Measurements from ENCODE around the gene MTMR3.
"Not testable (repeated sequence)": the region's sequence is repeated elsewhere in the genome, so short reads cannot be mapped to it uniquely, and the experiment has no call there.

MTMR3 gene

GRCh38 chr22:29949872-29950271 is 66.9 kb downstream of the MTMR3 start:
- H3K4me3 ChIP-seq (ENCODE audit: low read depth, low read length), result no peak overlapping the region

DNA sequence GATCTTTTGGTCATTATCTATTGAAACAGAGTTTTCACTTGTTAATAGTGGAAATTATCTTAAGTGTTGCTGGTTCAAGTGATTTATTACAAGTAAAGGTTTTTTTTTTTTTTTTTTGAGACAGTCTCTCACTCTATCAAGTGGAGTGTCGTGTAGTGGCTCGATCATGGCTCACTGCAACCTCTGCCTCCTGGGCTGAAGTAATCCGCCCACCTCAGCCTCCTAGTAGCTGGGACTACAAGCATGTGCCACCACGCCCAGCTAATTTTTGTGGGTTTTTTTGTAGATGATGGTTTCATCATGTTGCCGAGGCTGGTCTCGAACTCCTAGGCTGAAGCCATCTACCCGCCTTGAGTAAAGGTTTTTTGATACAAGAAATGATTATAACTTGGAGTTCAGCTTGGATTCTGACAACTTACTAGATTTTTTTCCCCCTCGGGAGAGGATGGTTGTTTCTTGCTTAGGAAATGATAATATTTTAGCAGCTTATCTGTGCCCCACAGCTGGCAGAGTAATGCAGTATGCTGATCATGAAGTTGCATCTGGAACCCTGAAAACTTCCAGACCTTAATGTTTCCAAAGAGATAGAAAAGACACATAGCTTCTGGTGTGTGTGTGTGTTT is 68.9 kb downstream of the MTMR3 start:
- no peak for DNase-seq (ENCODE audit: low read depth)
- H3K4me3 ChIP-seq (ENCODE audit: low read depth, low read length), result no peak overlapping the region

More at GRCh38 chr22:29949872-29950271, 66.9 kb downstream of the MTMR3 start:
- no peak for DNase-seq (ENCODE audit: low read depth)

DNA sequence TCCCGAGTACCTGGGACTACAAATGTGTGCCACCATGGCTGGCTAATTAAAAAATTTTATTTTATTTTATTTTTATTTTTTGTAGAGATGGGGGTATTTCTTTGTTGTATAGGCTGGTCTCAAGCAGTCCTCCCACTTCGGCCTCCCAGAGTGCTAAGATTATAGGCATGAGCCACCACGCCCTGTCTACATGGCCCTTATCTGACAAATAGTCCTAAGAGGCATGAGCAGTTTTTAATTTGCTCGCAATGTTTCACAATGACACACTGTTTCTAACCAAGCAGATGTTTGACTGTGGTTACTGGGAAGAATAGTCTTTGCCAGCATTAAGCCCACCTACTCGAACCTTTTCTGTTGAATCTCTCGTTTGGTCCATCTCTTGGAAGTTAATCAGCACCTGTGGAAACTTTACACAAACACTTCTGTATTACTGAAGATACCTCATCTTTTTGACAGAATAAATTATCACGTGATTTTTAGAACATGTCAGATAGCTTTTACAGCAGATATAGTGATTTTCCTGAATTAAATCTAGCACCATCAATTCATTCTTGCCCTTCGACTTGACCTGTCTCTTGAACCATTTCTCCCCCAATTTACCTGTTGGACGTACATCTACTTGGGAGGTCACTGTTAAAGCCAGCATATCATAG is 71.4 kb downstream of the MTMR3 start:
- H3K4me3 ChIP-seq (ENCODE audit: low read depth, low read length), result no peak overlapping the region
- no peak for DNase-seq (ENCODE audit: low read depth)

GRCh38 chr22:29956680-29957079 is 73.7 kb downstream of the MTMR3 start:
- no peak for DNase-seq (ENCODE audit: low read depth)

GRCh38 chr22:29958170-29958569 is 75.2 kb downstream of the MTMR3 start:
- no peak for DNase-seq (ENCODE audit: low read depth)
- no peak overlapping the region for H3K4me3 ChIP-seq (ENCODE audit: low read depth, low read length)

More at GRCh38 chr22:29956680-29957079, 73.7 kb downstream of the MTMR3 start:
- H3K4me3 ChIP-seq (ENCODE audit: low read depth, low read length), result no peak overlapping the region

- H3K4me3 ChIP-seq (ENCODE audit: low read depth, low read length), result no peak overlapping the region
- no peak for DNase-seq (ENCODE audit: low read depth)
Observed at GRCh38 chr22:29964776-29965175, 81.8 kb downstream of the MTMR3 start.

- no peak for DNase-seq (ENCODE audit: low read depth)
Observed at GRCh38 chr22:29967461-29967860, 84.5 kb downstream of the MTMR3 start.

DNA sequence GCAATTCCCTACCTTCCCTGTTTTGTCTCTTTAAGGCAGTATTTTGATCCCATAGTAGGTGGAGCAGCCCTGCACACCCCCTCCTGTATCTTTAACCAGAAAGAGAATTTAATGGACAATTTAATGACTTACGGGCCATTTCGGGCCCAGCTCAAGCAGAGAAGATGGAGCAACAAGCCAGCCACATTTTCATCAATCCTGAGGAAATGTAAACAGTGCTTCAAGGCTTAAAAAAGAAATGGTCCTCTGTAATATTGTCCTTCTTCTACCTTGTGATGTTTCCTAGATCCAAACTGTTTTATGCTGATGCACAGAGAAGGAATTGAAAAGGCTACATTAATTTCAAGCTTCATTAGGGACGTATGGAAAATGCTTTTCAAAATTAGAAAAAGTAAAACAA is 88.6 kb downstream of the MTMR3 start:
- no peak overlapping the region for H3K4me3 ChIP-seq (ENCODE audit: low read depth, low read length)

More at GRCh38 chr22:29967461-29967860, 84.5 kb downstream of the MTMR3 start:
- H3K4me3 ChIP-seq (ENCODE audit: low read depth, low read length), result no peak overlapping the region

DNA sequence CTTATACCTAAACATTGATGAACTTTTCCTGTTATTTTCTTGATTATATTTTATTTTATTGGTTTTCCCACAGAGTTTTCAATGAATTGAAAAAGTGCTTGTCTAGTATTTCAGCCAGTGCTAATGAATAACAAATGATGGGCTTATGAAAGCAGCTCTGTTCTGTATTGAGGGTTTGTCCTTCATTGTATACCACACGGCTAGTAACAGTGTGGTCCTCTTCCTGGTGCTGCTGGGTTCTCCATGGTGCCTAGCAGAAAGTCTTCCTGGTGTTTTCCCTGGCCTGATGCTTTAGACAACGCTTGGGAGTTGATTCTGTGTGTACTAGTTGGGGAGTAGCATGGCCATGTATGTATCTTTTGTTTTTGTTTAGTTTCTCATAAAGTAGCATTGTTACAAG is 89.1 kb downstream of the MTMR3 start:
- DNase-seq (ENCODE audit: low read depth), result no peak
- no peak overlapping the region for H3K4me3 ChIP-seq (ENCODE audit: low read depth, low read length)

More for the DNA sequence above, 88.6 kb downstream of the MTMR3 start:
- DNase-seq (ENCODE audit: low read depth), result no peak

DNA sequence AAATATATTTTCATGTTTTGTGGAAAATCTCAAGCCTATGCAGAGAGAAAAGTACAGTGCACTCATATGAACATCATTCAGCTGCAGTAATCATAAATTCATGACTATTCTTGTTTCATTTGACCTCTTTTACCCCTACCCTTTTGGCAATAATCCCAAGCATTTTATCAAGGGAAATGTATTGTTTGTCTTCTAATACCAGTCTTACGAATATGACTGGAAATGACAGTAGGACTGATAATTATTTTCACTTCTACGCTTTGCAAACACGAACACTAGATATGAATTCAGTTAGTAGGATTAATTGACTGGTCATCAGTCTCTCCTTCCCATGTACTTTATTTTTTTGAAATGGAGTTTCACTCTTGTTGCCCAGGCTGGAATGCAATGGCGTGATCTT is 90.3 kb downstream of the MTMR3 start:
- no peak for DNase-seq (ENCODE audit: low read depth)
- no peak overlapping the region for H3K4me3 ChIP-seq (ENCODE audit: low read depth, low read length)

DNA sequence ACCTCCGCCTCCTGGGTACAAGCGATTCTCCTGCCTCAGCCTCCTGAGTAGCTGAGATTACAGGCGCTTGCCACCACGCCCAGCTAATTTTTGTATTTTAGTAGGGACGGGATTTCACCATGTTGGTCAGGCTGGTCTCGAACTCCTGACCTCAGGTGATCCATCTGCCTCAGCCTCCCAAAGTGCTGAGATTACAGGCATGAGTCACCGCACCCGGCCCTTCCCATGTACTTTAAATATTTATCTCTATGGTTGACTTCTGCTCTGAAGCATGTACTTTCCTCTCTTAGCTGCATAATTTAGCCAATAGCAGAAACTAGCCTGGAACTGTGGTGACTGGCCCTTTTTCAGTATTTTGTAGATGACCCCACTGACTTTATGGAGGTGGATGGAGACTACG is 90.7 kb downstream of the MTMR3 start:
- not testable (repeated sequence) for DNase-seq (ENCODE audit: low read depth); H3K4me3 ChIP-seq (ENCODE audit: low read depth, low read length)

GRCh38 chr22:29975494-29975893 is 92.5 kb downstream of the MTMR3 start:
- H3K4me3 ChIP-seq (ENCODE audit: low read depth, low read length), result no peak overlapping the region
- no peak for DNase-seq (ENCODE audit: low read depth)

DNA sequence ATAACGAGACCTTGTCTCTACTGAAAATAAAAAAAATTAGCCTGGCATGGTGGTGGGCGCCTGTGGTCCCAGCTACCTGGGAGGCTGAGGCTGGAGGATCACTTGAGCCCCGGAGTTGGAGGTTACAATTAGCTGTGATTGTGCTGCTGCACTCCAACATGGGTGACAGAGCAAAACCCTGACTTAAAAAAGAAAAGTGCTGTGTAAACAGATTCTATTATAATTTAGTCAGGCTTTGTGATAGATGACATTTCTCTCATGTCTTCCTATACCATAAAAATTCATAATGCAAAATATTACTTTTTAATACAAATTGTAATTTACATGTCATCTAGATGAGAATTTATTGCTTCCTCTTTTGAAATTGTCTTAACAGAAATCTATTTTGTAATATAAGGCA is 94.1 kb downstream of the MTMR3 start:
- no peak overlapping the region for H3K4me3 ChIP-seq (ENCODE audit: low read depth, low read length)
- no peak for DNase-seq (ENCODE audit: low read depth)

DNA sequence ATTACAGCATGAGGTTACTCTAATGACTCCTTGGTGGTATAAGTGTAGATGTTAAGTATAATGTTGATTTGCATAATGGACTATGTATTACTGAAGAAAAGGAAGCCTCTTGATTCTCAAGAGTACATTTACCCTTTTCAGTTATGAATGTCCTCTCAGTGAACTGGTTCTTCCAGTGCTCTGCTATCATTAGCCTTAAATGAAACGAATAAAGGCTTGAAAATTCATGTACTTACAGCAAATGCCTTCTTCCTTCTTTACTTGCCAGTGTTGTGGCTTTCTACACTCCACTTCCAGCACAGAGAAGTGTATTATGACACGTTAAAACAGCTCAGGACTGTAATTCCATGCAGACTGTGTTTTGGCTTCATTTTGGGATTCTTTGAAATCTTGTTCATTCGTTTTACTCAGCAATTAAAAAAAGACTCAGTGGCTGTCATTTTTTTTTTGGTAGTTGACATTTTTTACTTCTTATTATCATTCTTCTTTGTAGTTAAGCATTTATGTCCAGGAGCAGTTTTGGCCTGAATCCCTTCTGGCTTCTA is 96.9 kb downstream of the MTMR3 start:
- no peak for DNase-seq (ENCODE audit: low read depth)
- H3K4me3 ChIP-seq (ENCODE audit: low read depth, low read length), result no peak overlapping the region

DNA sequence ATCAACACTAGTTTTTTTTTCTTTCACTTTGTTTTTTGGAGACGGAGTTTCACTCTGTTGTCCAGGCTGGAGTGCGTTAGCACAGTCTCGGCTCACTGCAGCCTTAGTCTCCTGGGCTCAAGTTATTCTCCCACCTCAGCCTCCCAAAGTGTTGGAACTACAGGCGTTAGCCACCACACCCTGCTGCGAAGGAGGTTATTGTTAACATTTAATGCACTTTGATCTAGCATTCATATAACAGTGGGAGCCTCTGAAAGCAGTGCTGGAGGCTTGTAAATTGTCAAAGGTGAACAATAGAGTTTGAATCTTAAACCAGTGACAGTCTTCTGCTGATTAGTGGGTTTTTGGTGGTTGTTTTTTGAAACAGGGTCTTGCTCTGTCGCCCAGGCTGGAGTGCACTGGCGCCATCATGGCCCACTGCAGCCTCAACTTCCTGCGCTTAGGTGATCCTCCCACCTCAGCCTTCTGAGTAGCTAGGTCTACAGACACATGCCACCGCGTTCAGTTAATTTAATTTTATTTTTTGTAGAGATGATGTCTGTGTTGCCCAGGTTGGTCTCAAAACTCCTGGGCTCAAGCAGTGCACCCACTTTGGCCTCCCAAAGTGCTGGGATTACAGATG is 100.4 kb downstream of the MTMR3 start:
- no peak overlapping the region for H3K4me3 ChIP-seq (ENCODE audit: low read depth, low read length)
- DNase-seq (ENCODE audit: low read depth), result no peak

GRCh38 chr22:29985912-29986311 is 102.9 kb downstream of the MTMR3 start:
- H3K4me3 ChIP-seq (ENCODE audit: low read depth, low read length), result no peak overlapping the region
- no peak for DNase-seq (ENCODE audit: low read depth)

DNA sequence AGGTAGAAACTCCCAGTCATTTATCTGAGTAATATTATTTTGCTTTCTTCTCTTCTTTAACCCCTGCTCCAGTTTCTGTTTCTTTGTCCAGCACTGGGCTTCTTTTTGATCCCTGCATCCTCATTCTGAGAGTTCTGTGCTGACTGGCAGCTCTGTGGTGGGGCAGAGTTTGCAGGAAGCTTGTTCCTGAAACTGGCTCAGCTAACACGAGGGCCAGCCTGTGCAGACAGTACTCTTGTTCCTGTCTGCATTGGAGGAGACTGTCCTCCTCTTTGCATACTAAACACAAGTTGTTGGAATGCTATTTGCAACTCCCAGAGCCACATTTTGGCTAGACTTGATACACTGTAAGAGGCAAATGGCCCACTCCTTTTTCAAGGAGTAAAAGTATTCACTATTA is 104.2 kb downstream of the MTMR3 start:
- no peak for DNase-seq (ENCODE audit: low read depth)
- H3K4me3 ChIP-seq (ENCODE audit: low read depth, low read length), result no peak overlapping the region

DNA sequence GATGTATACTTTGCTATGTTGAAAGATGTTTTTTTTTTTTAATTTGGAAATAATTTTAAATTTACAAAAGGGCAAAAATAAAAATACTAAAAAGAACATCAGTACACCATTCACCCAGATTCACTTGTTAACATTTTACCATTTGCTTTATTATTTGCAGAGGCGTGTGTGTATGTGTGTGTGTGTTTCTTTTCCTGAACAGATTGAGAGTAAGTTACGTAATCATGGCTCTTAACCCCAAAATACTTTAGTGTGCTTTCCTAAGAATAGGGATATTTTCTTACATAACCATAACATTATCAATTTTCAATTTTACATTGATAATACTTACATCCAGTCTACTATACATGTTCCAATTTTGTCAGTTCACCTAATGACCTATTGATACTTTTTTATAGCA is 105.7 kb downstream of the MTMR3 start:
- H3K4me3 ChIP-seq (ENCODE audit: low read depth, low read length), result no peak overlapping the region
- no peak for DNase-seq (ENCODE audit: low read depth)

GRCh38 chr22:29989446-29989845 is 106.5 kb downstream of the MTMR3 start:
- no peak for DNase-seq (ENCODE audit: low read depth)
- no peak overlapping the region for H3K4me3 ChIP-seq (ENCODE audit: low read depth, low read length)
